ENCODE measurements around the gene GULP1. TPM values are rescaled to one million over a fixed set of nuclear protein-coding genes. Genes with fewer than 3 reads are reported as not detected.

Gene GULP1
- total RNA-seq, 2 experiments from 2014 or later = not detected

- no peak for TF ChIP-seq CTCF (IDR thresholded peaks at IDR 0.05)
- ATAC-seq = no peak
- no peaks in the 10 kb centered on the region for H3K36me3 Mint-ChIP-seq (ENCODE audit: low read depth)
- H3K27me3 Mint-ChIP-seq = no peaks in the 10 kb centered on the region
- ChIA-PET POLR2A (no interaction called here), CTCF (no interaction called here)
- intact Hi-C loops (cut with micrococcal nuclease) = no loop called here
- no peaks in the 10 kb centered on the region for H3K4me1 Mint-ChIP-seq (ENCODE audit: low read depth)
- no peaks in the 10 kb centered on the region for H3K9me3 Mint-ChIP-seq
- no peak for DNase-seq
- H3K4me3 Mint-ChIP-seq = no peak overlapping the region
- no peak overlapping the region for H3K27ac Mint-ChIP-seq
Measured at GRCh38 chr2:188497726-188498125, 206.1 kb downstream of the GULP1 start.

GRCh38 chr2:188503975-188504374 lies 212.3 kb downstream of the GULP1 start:
- no peak for TF ChIP-seq CTCF (IDR thresholded peaks at IDR 0.05)
- DNase-seq = no peak
- CTCF ChIA-PET = no interaction called here
- POLR2A ChIA-PET = no interaction called here
- no peak for ATAC-seq
- H3K4me1 Mint-ChIP-seq (ENCODE audit: low read depth) = no peaks in the 10 kb centered on the region
- no peaks in the 10 kb centered on the region for H3K36me3 Mint-ChIP-seq (ENCODE audit: low read depth)
- H3K27me3 Mint-ChIP-seq = peaks cover 2% of the 10 kb centered on the region
- H3K4me3 Mint-ChIP-seq = no peak overlapping the region
- intact Hi-C loops (cut with micrococcal nuclease) = no loop called here
- H3K27ac Mint-ChIP-seq = no peak overlapping the region
- H3K9me3 Mint-ChIP-seq = no peaks in the 10 kb centered on the region

- DNase-seq (no peak), ATAC-seq (no peak)
Measured at GRCh38 chr2:188506843-188507242, 215.2 kb downstream of the GULP1 start.

GRCh38 chr2:188511346-188511745 lies 219.7 kb downstream of the GULP1 start:
- intact Hi-C loops (cut with micrococcal nuclease) = no loop called here
- no peak for DNase-seq
- Mint-ChIP-seq H3K27me3 (peaks cover 2% of the 10 kb centered on the region), H3K4me3 (no peak overlapping the region), H3K4me1 (ENCODE audit: low read depth) (no peaks in the 10 kb centered on the region), H3K36me3 (ENCODE audit: low read depth) (no peaks in the 10 kb centered on the region), H3K9me3 (no peaks in the 10 kb centered on the region), H3K27ac (no peak overlapping the region)
- ATAC-seq = no peak
- TF ChIP-seq CTCF (IDR thresholded peaks at IDR 0.05) = no peak
- ChIA-PET POLR2A (no interaction called here), CTCF (interaction anchor here (1.1 kb wide), 1 partner anchor 1011 kb away, joined by 3 read pairs; no protein-coding TSS in a partner anchor)

More at GRCh38 chr2:188506843-188507242, 215.2 kb downstream of the GULP1 start:
- ChIA-PET POLR2A (no interaction called here), CTCF (no interaction called here)
- H3K4me3 Mint-ChIP-seq = no peak overlapping the region
- no peaks in the 10 kb centered on the region for H3K4me1 Mint-ChIP-seq (ENCODE audit: low read depth)
- no peak overlapping the region for H3K27ac Mint-ChIP-seq
- intact Hi-C loops (cut with micrococcal nuclease) = no loop called here
- no peaks in the 10 kb centered on the region for H3K9me3 Mint-ChIP-seq
- H3K27me3 Mint-ChIP-seq = peaks cover 2% of the 10 kb centered on the region
- TF ChIP-seq CTCF (IDR thresholded peaks at IDR 0.05) = no peak
- no peaks in the 10 kb centered on the region for H3K36me3 Mint-ChIP-seq (ENCODE audit: low read depth)

GRCh38 chr2:188512456-188512855 lies 220.8 kb downstream of the GULP1 start:
- intact Hi-C loops (cut with micrococcal nuclease) = no loop called here
- Mint-ChIP-seq H3K4me1 (ENCODE audit: low read depth) (no peaks in the 10 kb centered on the region), H3K9me3 (no peaks in the 10 kb centered on the region), H3K4me3 (no peak overlapping the region), H3K27me3 (peaks cover 2% of the 10 kb centered on the region), H3K36me3 (ENCODE audit: low read depth) (no peaks in the 10 kb centered on the region), H3K27ac (no peak overlapping the region)
- TF ChIP-seq CTCF (IDR thresholded peaks at IDR 0.05) = peak; percentile 33
- DNase-seq = no peak
- POLR2A ChIA-PET = no interaction called here
- ATAC-seq = no peak
- CTCF ChIA-PET = interaction anchor here (1.1 kb wide), 1 partner anchor 1012 kb away, joined by 3 read pairs; no protein-coding TSS in a partner anchor
